HCT116 (cell line): ENCODE data around the gene IL36B. TPM values are rescaled to one million over a fixed set of nuclear protein-coding genes. Genes with fewer than 3 reads are reported as not detected.
A peak's percentile ranks its signal among the peaks of the same experiment; 100 is the strongest.

Experiments
- ATAC-seq: fragments of 200-7000 bp; cut with Tn5 transposase; 2 replicates; pipeline ENCODE4 v1.9.1; 2020; ENCODE audit warnings: mild to moderate bottlenecking, moderate library complexity
- BruUV-seq: library from RNA; stranded (reverse); fragments of 400-500 nt; replicated peaks from 2 replicates; lab custom pipeline; 2021; lab: Mats Ljungman, UMichigan
- CTCF ChIA-PET: fragments of 300-600 bp; sonication (Branson Sonifier 250); formaldehyde crosslinking; loops from one replicate; lab custom pipeline; 2021; ENCODE audit warnings: antibody characterized with exemption; lab: Charles Lee
- POLR2A ChIA-PET: fragments of 300-600, 350-600 bp; sonication (Branson Sonifier 250); formaldehyde crosslinking; loops from one replicate; lab custom pipeline; 2021; ENCODE audit warnings: antibody characterized with exemption; lab: Charles Lee
- RAD21 ChIA-PET, 2 experiments: fragments of 300-600 bp; sonication (Branson Sonifier 250); formaldehyde crosslinking; loops; one replicate each; lab custom pipeline; 2023; ENCODE audit warnings: low total read pairs in 2 of 2; ENCODE audit not compliant: uncharacterized antibody in 2 of 2, unreplicated experiment in 2 of 2, low non-redundant PET in 1 of 2; lab: Charles Lee
- DNase-seq: peaks from one replicate; pipeline ENCODE4 v3.0.0-alpha.2; 2010; ENCODE audit warnings: low read depth, low spot score
- H2AFZ ChIP-seq: fragments of 200-600 bp; shearing (Covaris generic), sonication (generic); 2 replicates; pipeline ENCODE4 v1.6.1; 2017; ENCODE audit warnings: low read depth, mixed run types, mixed read lengths, antibody characterized with exemption, low read length; ENCODE audit not compliant: poor library complexity, severe bottlenecking
- H3K27ac ChIP-seq: 2 replicates; pipeline ENCODE4 v1.5.1; 2012; ENCODE audit warnings: low read depth, low read length
- H3K27me3 ChIP-seq: fragments of 200-600 bp; sonication (generic); 2 replicates; pipeline ENCODE4 v1.6.1; 2016; ENCODE audit warnings: mixed run types, low read length, mixed read lengths; ENCODE audit not compliant: insufficient read depth
- H3K36me3 ChIP-seq, 2 experiments: fragments of 200-500 bp in 1 of 2; fragments of 200-600 bp in 1 of 2; sonication (Bioruptor generic) in 1 of 2; sonication (generic) in 1 of 2; 2 replicates each; pipeline versions ENCODE4 v1.5.1 to v1.6.1; 2014 to 2016; ENCODE audit warnings: low read length in 2 of 2, inconsistent platforms in 1 of 2, mixed read lengths in 1 of 2, mixed run types in 1 of 2; ENCODE audit not compliant: insufficient read depth in 2 of 2, control insufficient read depth in 1 of 2
- H3K4me1 ChIP-seq, 2 experiments: fragments of 200-600 bp in 1 of 2; sonication (generic) in 1 of 2; 2 replicates each; pipeline versions ENCODE4 v1.5.1 to v1.6.1; 2012 to 2017; ENCODE audit warnings: low read length in 2 of 2, inconsistent platforms in 1 of 2, mild to moderate bottlenecking in 1 of 2, mixed read lengths in 1 of 2, mixed run types in 1 of 2, moderate library complexity in 1 of 2; ENCODE audit not compliant: insufficient read depth in 2 of 2, control insufficient read depth in 1 of 2
- H3K4me2 ChIP-seq: fragments of 200-600 bp; sonication (generic); 2 replicates; pipeline ENCODE4 v1.6.1; 2017; ENCODE audit warnings: mixed run types, low read length, mixed read lengths
- H3K4me3 ChIP-seq, 2 experiments: fragments of 200-600 bp in 1 of 2; sonication (generic) in 1 of 2; replicated peaks in 1 of 2; 2 replicates each; pipeline ENCODE4 v1.5.1; 2011 to 2016; ENCODE audit warnings: low read length in 2 of 2, control low read depth in 1 of 2, low read depth in 1 of 2, mild to moderate bottlenecking in 1 of 2, mixed read lengths in 1 of 2, mixed run types in 1 of 2
- H3K79me2 ChIP-seq: fragments of 200-600 bp; sonication (generic); 2 replicates; pipeline ENCODE4 v1.6.1; 2017; ENCODE audit warnings: mild to moderate bottlenecking, mixed run types, low read length, moderate library complexity, mixed read lengths; ENCODE audit not compliant: insufficient read depth
- H3K9ac ChIP-seq: fragments of 200-600 bp; sonication (generic); 2 replicates; pipeline ENCODE4 v1.6.1; 2016; ENCODE audit warnings: low read length, mixed read lengths
- H3K9me2 ChIP-seq: fragments of 200-600 bp; sonication (generic), shearing (Covaris generic); 2 replicates; pipeline ENCODE4 v1.6.1; 2017; ENCODE audit warnings: mixed run types, mild to moderate bottlenecking, moderate library complexity; ENCODE audit not compliant: insufficient read depth
- H3K9me3 ChIP-seq, 2 experiments: fragments of 200-500 bp in 1 of 2; fragments of 200-600 bp in 1 of 2; sonication (Bioruptor generic) in 1 of 2; sonication (generic) in 1 of 2; 2 replicates each; pipeline ENCODE4 v1.6.1; 2014 to 2017; ENCODE audit warnings: low read length in 2 of 2, mixed read lengths in 2 of 2, inconsistent platforms in 1 of 2, low read depth in 1 of 2, mild to moderate bottlenecking in 1 of 2, mixed run types in 1 of 2, moderate library complexity in 1 of 2; ENCODE audit not compliant: control insufficient read depth in 1 of 2, insufficient read depth in 1 of 2
- H4K20me1 ChIP-seq: fragments of 200-600 bp; sonication (generic), shearing (Covaris generic); 2 replicates; pipeline ENCODE4 v1.6.1; 2017; ENCODE audit warnings: mixed run types, mild to moderate bottlenecking, moderate library complexity; ENCODE audit not compliant: insufficient read depth
- ATF3 ChIP-seq: IDR thresholded peaks from 2 replicates; pipeline ENCODE4 v1.6.1; 2012
- CBX3 ChIP-seq: IDR thresholded peaks from 2 replicates; pipeline ENCODE4 v1.6.1; 2012; ENCODE audit warnings: low read depth
- CTCF ChIP-seq, 3 experiments: fragments of 200-600 bp in 1 of 3; sonication (generic) in 1 of 3; IDR thresholded peaks in 2 of 3; conservative IDR thresholded peaks in 1 of 3; 2 replicates each; pipeline ENCODE4 v1.5.1; 2012 to 2017; ENCODE audit warnings: low read depth in 2 of 3, low read length in 2 of 3, antibody characterized with exemption in 1 of 3, borderline replicate concordance in 1 of 3, control low read depth in 1 of 3, mild to moderate bottlenecking in 1 of 3, mixed read lengths in 1 of 3, mixed run types in 1 of 3, moderate library complexity in 1 of 3; ENCODE audit not compliant: insufficient read depth in 1 of 3
- JUND ChIP-seq: IDR thresholded peaks from 2 replicates; pipeline ENCODE4 v1.6.1; 2012
- MAX ChIP-seq: IDR thresholded peaks from 2 replicates; pipeline ENCODE4 v1.6.1; 2012
- POLR2A ChIP-seq: IDR thresholded peaks from 2 replicates; pipeline ENCODE4 v1.7.0; 2011; ENCODE audit warnings: borderline replicate concordance; ENCODE audit not compliant: insufficient read depth, insufficient read length; ENCODE audit errors: extremely low read depth
- RAD21 ChIP-seq: IDR thresholded peaks from 2 replicates; pipeline ENCODE4 v1.6.1; 2012; ENCODE audit warnings: low read depth, mild to moderate bottlenecking
- SIN3A ChIP-seq: IDR thresholded peaks from 2 replicates; pipeline ENCODE4 v1.6.1; 2012; ENCODE audit warnings: low read depth
- SP1 ChIP-seq: IDR thresholded peaks from 2 replicates; pipeline ENCODE4 v1.6.1; 2012; ENCODE audit warnings: low read depth
- SRF ChIP-seq: IDR thresholded peaks from 2 replicates; pipeline ENCODE4 v1.6.1; 2012; ENCODE audit warnings: low read depth
- YY1 ChIP-seq: IDR thresholded peaks from 2 replicates; pipeline ENCODE4 v1.6.1; 2011; ENCODE audit warnings: low read length, low read depth, moderate library complexity, mild to moderate bottlenecking; ENCODE audit not compliant: insufficient replicate concordance; ENCODE audit errors: extremely low read depth
- ZNF274 ChIP-seq: fragments of 200-500 bp; sonication (Bioruptor generic); IDR thresholded peaks from 2 replicates; pipeline ENCODE4 v1.6.1; 2014; ENCODE audit warnings: mild to moderate bottlenecking, low read depth, low read length, inconsistent platforms
- intact Hi-C: fragments of 100-400 bp; cut with micrococcal nuclease; formaldehyde crosslinking; loops from 2 replicates; pipeline ENCODE4 v1.10.0; 2022
- total RNA-seq: library from RNA; stranded (reverse); gene quantifications from one replicate; pipeline ENCODE4 v1.2.1, GENCODE V29; 2021; ENCODE audit not compliant: unreplicated experiment
- TF ChIP-seq, protein P1 (sequence below): IDR thresholded peaks from 2 replicates; pipeline ENCODE4 v1.6.1; 2012; ENCODE audit warnings: low read depth

The IL36B gene
- total RNA-seq, 1 experiment from 2014 or later: not detected

- H3K4me1 ChIP-seq: no peaks in the 10 kb centered on the region
Observed at GRCh38 chr2:113046465-113046864, 6.2 kb downstream of the IL36B start.

DNA sequence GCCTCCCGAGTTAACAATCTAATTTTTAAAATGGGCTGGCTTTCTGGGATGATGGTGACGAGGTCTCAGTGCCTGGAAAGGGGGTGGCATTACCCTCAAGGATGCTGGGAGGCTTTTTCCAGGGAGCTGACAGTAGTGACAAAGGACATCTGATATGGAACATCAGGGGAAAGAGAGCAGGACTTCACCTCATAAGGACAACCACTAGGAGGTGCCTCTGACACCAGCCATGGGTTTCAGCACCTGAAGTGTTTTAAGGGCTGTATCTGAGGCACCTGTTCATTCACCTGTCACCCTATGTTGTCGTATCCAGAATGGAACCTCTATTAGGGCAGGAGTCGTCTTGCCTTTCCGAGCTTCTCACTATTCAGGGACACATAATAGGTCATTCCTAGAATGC lies 10.8 kb downstream of the IL36B start:
- H3K36me3 ChIP-seq: no peaks in the 10 kb centered on the region
- no peaks in the 10 kb centered on the region for H4K20me1 ChIP-seq
- no peak for TF ChIP-seq SP1
- peak; percentile 38 to 62 (median 53); a peak in 5 of 6 replicates for TF ChIP-seq CTCF (IDR thresholded peaks at IDR 0.05 in 2 of 3, conservative IDR thresholded peaks at IDR 0.05 in 1 of 3; ENCODE audit: borderline replicate concordance in 1 of 3, insufficient read depth in 1 of 3, low read depth in 2 of 3, low read length in 2 of 3)
- no peak for TF ChIP-seq SIN3A
- no peak for TF ChIP-seq ATF3
- TF ChIP-seq YY1: peak; percentile 5
- peak; percentile 45 for TF ChIP-seq RAD21
- no peak for TF ChIP-seq POLR2A
- TF ChIP-seq MAX: no peak
- TF ChIP-seq, protein P1, sequence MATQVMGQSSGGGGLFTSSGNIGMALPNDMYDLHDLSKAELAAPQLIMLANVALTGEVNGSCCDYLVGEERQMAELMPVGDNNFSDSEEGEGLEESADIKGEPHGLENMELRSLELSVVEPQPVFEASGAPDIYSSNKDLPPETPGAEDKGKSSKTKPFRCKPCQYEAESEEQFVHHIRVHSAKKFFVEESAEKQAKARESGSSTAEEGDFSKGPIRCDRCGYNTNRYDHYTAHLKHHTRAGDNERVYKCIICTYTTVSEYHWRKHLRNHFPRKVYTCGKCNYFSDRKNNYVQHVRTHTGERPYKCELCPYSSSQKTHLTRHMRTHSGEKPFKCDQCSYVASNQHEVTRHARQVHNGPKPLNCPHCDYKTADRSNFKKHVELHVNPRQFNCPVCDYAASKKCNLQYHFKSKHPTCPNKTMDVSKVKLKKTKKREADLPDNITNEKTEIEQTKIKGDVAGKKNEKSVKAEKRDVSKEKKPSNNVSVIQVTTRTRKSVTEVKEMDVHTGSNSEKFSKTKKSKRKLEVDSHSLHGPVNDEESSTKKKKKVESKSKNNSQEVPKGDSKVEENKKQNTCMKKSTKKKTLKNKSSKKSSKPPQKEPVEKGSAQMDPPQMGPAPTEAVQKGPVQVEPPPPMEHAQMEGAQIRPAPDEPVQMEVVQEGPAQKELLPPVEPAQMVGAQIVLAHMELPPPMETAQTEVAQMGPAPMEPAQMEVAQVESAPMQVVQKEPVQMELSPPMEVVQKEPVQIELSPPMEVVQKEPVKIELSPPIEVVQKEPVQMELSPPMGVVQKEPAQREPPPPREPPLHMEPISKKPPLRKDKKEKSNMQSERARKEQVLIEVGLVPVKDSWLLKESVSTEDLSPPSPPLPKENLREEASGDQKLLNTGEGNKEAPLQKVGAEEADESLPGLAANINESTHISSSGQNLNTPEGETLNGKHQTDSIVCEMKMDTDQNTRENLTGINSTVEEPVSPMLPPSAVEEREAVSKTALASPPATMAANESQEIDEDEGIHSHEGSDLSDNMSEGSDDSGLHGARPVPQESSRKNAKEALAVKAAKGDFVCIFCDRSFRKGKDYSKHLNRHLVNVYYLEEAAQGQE: no peak
- TF ChIP-seq CBX3: no peak
- TF ChIP-seq, all 23 proteins: peak for 3
- Histone ChIP-seq H3K9me3 (0 out of 4 replicates have a peak, but pooled peaks cover 0 to 3% of the 10 kb centered on the region in 2 experiments), H3K27me3 (no peaks in the 10 kb centered on the region), H3K9me2 (no peaks in the 10 kb centered on the region), H3K4me1 (no peaks in the 10 kb centered on the region), H3K4me2 (no peak overlapping the region), H3K27ac (no peak overlapping the region), H3K4me3 (no peak overlapping the region), H3K9ac (no peak overlapping the region), H2AFZ (no peak overlapping the region), H3K79me2 (no peaks in the 10 kb centered on the region)
- no TSS peak for BruUV-seq
- CTCF ChIA-PET: interaction anchor here (0.8 to 1.3 kb wide), 4 partner anchors 83 to 162 kb away, joined by 3 to 5 read pairs (median 3); no protein-coding TSS in a partner anchor
- DNase-seq (peak; percentile 29), ATAC-seq (peak; percentile 93)
- RAD21 ChIA-PET: no interaction called here
- intact Hi-C loops: no loop called here
- POLR2A ChIA-PET: no interaction called here

More at GRCh38 chr2:113046465-113046864, 6.2 kb downstream of the IL36B start:
- ChIA-PET RAD21 (no interaction called here), CTCF (no interaction called here), POLR2A (no interaction called here)
- TF ChIP-seq ZNF274 (no peak), SRF (no peak), JUND (no peak), MAX (no peak), ATF3 (no peak)
- Histone ChIP-seq H3K4me3 (no peak overlapping the region), H3K79me2 (no peaks in the 10 kb centered on the region), H3K27ac (no peak overlapping the region), H3K36me3 (no peaks in the 10 kb centered on the region), H4K20me1 (no peaks in the 10 kb centered on the region), H3K4me2 (no peak overlapping the region), H2AFZ (no peak overlapping the region), H3K9me3 (0 out of 4 replicates have a peak, but pooled peaks cover 0 to 3% of the 10 kb centered on the region in 2 experiments), H3K27me3 (no peaks in the 10 kb centered on the region), H3K9ac (no peak overlapping the region), H3K9me2 (no peaks in the 10 kb centered on the region)
- ATAC-seq (no peak), DNase-seq (no peak)
- BruUV-seq: no TSS peak
- intact Hi-C loops: no loop called here
